GM23338 (cell line): ENCODE data around the gene PUS3. TPM values are rescaled to one million over a fixed set of nuclear protein-coding genes. Genes with fewer than 3 reads are reported as not detected.

Experiments used
- ATAC-seq: fragments of 200-7000 bp; cut with Tn5 transposase; 3 replicates; pipeline ENCODE4 v1.9.1; 2020
- DNase-seq: peaks from one replicate; pipeline ENCODE4 v3.0.0-alpha.2; 2015; ENCODE audit warnings: low spot score
- H2AFZ ChIP-seq: fragments of 200-600 bp; sonication (generic); 2 replicates; pipeline ENCODE4 v1.8.0; 2016; ENCODE audit warnings: antibody characterized with exemption, mild to moderate bottlenecking, moderate library complexity
- H3F3A ChIP-seq: fragments of 200-600 bp; sonication (generic); replicated peaks from 2 replicates; pipeline ENCODE4 v1.8.0; 2017; ENCODE audit warnings: antibody characterized with exemption, mixed run types, low read depth
- H3K27ac ChIP-seq: fragments of 200-600 bp; sonication (generic); 2 replicates; pipeline ENCODE4 v1.6.1; 2016; ENCODE audit warnings: low read depth
- H3K27me3 ChIP-seq: fragments of 200-600 bp; sonication (generic); 2 replicates; pipeline ENCODE4 v1.8.0; 2016; ENCODE audit warnings: mild to moderate bottlenecking, mixed run types, moderate library complexity; ENCODE audit not compliant: insufficient read depth
- H3K36me3 ChIP-seq: fragments of 200-600 bp; sonication (generic); 2 replicates; pipeline ENCODE4 v1.8.0; 2016; ENCODE audit warnings: mild to moderate bottlenecking; ENCODE audit not compliant: insufficient read depth
- H3K4me1 ChIP-seq: fragments of 200-600 bp; sonication (generic); 2 replicates; pipeline ENCODE4 v1.8.0; 2016; ENCODE audit warnings: mild to moderate bottlenecking, moderate library complexity; ENCODE audit not compliant: insufficient read depth
- H3K4me2 ChIP-seq: fragments of 200-600 bp; sonication (generic); 2 replicates; pipeline ENCODE4 v1.7.1; 2017; ENCODE audit warnings: mixed run types
- H3K4me3 ChIP-seq: fragments of 200-600 bp; sonication (generic); 2 replicates; pipeline ENCODE4 v1.6.1; 2016; ENCODE audit warnings: mixed run types
- H3K79me2 ChIP-seq: fragments of 200-600 bp; sonication (generic); replicated peaks from 2 replicates; pipeline ENCODE4 v1.8.0; 2017; ENCODE audit warnings: mild to moderate bottlenecking; ENCODE audit not compliant: insufficient read depth
- H3K9me2 ChIP-seq: fragments of 200-600 bp; sonication (generic); 2 replicates; pipeline ENCODE4 v1.8.0; 2017; ENCODE audit not compliant: insufficient read depth
- H4K20me1 ChIP-seq: fragments of 200-600 bp; sonication (generic); replicated peaks from 2 replicates; pipeline ENCODE4 v1.8.0; 2017; ENCODE audit warnings: mild to moderate bottlenecking; ENCODE audit not compliant: insufficient read depth
- H3K27ac Mint-ChIP-seq: 2 replicates; pipeline ENCODE4 v1.8.0; 2020; ENCODE audit warnings: inconsistent platforms, mild to moderate bottlenecking, moderate library complexity, mixed read lengths
- H3K27me3 Mint-ChIP-seq: 3 replicates; pipeline ENCODE4 v1.8.0; 2022; ENCODE audit warnings: low read depth, mild to moderate bottlenecking, moderate library complexity, mixed read lengths, inconsistent platforms; ENCODE audit not compliant: insufficient read depth, poor library complexity
- H3K36me3 Mint-ChIP-seq: 3 replicates; pipeline ENCODE4 v1.8.0; 2021; ENCODE audit warnings: low read depth, mild to moderate bottlenecking, inconsistent platforms, moderate library complexity, mixed read lengths
- H3K4me1 Mint-ChIP-seq: 3 replicates; pipeline ENCODE4 v1.8.0; 2020; ENCODE audit warnings: mild to moderate bottlenecking, inconsistent platforms, mixed read lengths
- H3K4me3 Mint-ChIP-seq: 3 replicates; pipeline ENCODE4 v1.8.0; 2021; ENCODE audit warnings: moderate library complexity, mild to moderate bottlenecking, inconsistent platforms, mixed read lengths
- H3K9me3 Mint-ChIP-seq: 3 replicates; pipeline ENCODE4 v1.8.0; 2020; ENCODE audit warnings: moderate library complexity, mild to moderate bottlenecking, inconsistent platforms, mixed read lengths
- CTCF ChIP-seq, 2 experiments: fragments of 200-600 bp in 1 of 2; sonication (generic) in 1 of 2; conservative IDR thresholded peaks; 2 replicates each; pipeline versions ENCODE4 v1.5.1 to v1.6.1; 2016 to 2017; ENCODE audit warnings: antibody characterized with exemption in 2 of 2, low read depth in 2 of 2, mild to moderate bottlenecking in 2 of 2, moderate library complexity in 1 of 2
- ETS1 ChIP-seq: IDR thresholded peaks from 2 replicates; pipeline ENCODE4 v1.6.1; 2016; ENCODE audit warnings: antibody characterized with exemption
- EZH2 ChIP-seq: fragments of 200-600 bp; sonication (generic); IDR thresholded peaks from one replicate; pipeline ENCODE4 v1.8.0; 2017; ENCODE audit warnings: antibody characterized with exemption, mild to moderate bottlenecking, low read depth; ENCODE audit not compliant: unreplicated experiment
- EZH2phosphoT487 ChIP-seq: fragments of 200-600 bp; sonication (generic); IDR thresholded peaks from one replicate; pipeline ENCODE4 v1.8.1; 2018; ENCODE audit warnings: antibody characterized with exemption; ENCODE audit not compliant: unreplicated experiment
- NANOG ChIP-seq: IDR thresholded peaks from 2 replicates; pipeline ENCODE4 v1.6.1; 2016; ENCODE audit warnings: antibody characterized with exemption, borderline replicate concordance
- REST ChIP-seq: IDR thresholded peaks from one replicate; pipeline ENCODE4 v1.6.1; 2018; ENCODE audit warnings: antibody characterized with exemption; ENCODE audit not compliant: unreplicated experiment
- STAT1 ChIP-seq: IDR thresholded peaks from one replicate; pipeline ENCODE4 v1.6.1; 2016; ENCODE audit warnings: antibody characterized with exemption; ENCODE audit not compliant: unreplicated experiment
- ZNF331 ChIP-seq: fragments of 250-450 bp; sonication (Bioruptor Pico); IDR thresholded peaks from 2 replicates; pipeline ENCODE4 v1.5.0; 2020; ENCODE audit warnings: low read depth, mild to moderate bottlenecking, moderate library complexity
- ZNF462 ChIP-seq: fragments of 250-450 bp; sonication (Bioruptor Pico); IDR thresholded peaks from 2 replicates; pipeline ENCODE4 v1.5.0; 2020; ENCODE audit warnings: mild to moderate bottlenecking, moderate library complexity
- polyA plus RNA-seq: library from polyadenylated mRNA; unstranded; fragments of >200 nt; fragmentation: Nextera tagmentation; extraction: Ambion mirVana; gene quantifications from 2 replicates; pipeline ENCODE4 v1.2.1, GENCODE V29; 2016
- total RNA-seq: library from RNA; depleted of rRNA; stranded (reverse); fragments of >200 nt; shearing (Covaris generic); gene quantifications from 2 replicates; pipeline ENCODE4 v1.2.3, GENCODE V29; 2014

The PUS3 gene
- total and polyA plus RNA-seq, 2 experiments from 2014 or later: 15.8 to 24.1 TPM

DNA sequence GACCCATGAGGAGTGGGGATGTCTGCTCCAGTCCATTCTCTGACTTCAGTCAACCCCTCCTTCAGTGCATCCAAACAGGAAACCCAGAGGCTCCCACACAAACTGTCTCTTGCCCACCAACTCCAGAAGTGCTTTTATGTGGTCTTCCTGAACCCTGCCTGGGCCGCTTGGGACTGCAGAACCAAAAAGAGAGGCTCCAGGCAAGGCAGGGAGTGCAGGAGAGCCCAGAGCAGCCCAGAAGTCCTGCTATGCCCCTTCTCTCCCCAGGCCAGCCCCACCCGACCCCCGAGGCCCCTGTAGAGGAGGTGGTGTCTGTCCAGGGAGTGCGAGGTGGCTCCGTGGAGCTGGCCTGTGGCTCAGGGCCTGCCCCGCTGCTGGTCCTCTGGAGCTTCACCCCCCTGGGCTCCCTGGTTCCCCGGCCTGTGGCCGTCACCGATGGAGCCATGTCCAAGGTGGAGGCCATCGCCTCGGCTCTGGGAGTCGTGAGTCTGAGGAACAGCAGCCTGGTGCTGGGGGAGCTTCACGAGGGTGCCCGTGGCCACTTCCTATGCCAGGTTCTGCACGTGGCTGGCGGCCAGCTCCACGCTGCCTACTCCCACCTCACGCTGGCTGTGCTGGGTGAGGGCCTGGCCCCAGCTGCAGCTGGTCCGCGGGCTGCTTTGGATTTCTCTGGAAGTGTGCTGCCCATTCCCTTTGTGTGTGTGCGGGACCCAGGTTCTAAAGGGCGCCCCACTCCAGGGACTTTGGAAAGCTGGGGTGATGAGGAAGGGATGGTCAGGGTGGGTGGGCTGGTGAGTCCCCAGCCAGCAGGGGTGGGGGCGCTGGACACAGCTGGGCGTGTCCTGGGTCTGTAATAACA, 44.6 kb upstream of the PUS3 start (continued):
- TF ChIP-seq REST: no peak
- no peak for TF ChIP-seq EZH2
- no peak for TF ChIP-seq NANOG
- no peak for TF ChIP-seq ZNF331 (CRISPR knock-in tag)
- TF ChIP-seq ETS1: no peak
- TF ChIP-seq EZH2phosphoT487: no peak

- peaks cover 7% of the 10 kb centered on the region for H3K27me3 Mint-ChIP-seq
- no peak for DNase-seq
- Histone ChIP-seq H3K36me3 (no peaks in the 10 kb centered on the region), H2AFZ (no peak overlapping the region), H3K9me2 (no peaks in the 10 kb centered on the region), H3K4me1 (0 out of 2 replicates have a peak, but pooled peaks cover 5% of the 10 kb centered on the region), H3F3A (no peaks in the 10 kb centered on the region), H3K27ac (no peak overlapping the region), H3K4me2 (no peak overlapping the region), H3K4me3 (no peak overlapping the region), H3K79me2 (no peaks in the 10 kb centered on the region), H4K20me1 (no peaks in the 10 kb centered on the region), H3K27me3 (no peaks in the 10 kb centered on the region)
- H3K27ac Mint-ChIP-seq: no peak overlapping the region
- H3K4me1 Mint-ChIP-seq: peaks cover 14% of the 10 kb centered on the region
- no peaks in the 10 kb centered on the region for H3K9me3 Mint-ChIP-seq
- H3K36me3 Mint-ChIP-seq: no peaks in the 10 kb centered on the region; the same call in 2 of the 3 replicates
- no peak overlapping the region for H3K4me3 Mint-ChIP-seq
- ATAC-seq: no peak
- no peak for TF ChIP-seq EZH2phosphoT487
- TF ChIP-seq CTCF (conservative IDR thresholded peaks at IDR 0.05; ENCODE audit: low read depth in 2 of 2): no peak
- TF ChIP-seq ZNF462 (CRISPR knock-in tag): no peak
- no peak for TF ChIP-seq STAT1
- TF ChIP-seq NANOG: no peak
Measured at GRCh38 chr11:125946712-125947418, 43.9 kb upstream of the PUS3 start.
